GM23248 (cell line): ENCODE measurements around the gene COX7A2L.

ENCODE experiments used
- EZH2 ChIP-seq: fragments of 200-600 bp; sonication (generic); IDR thresholded peaks from 2 replicates; pipeline ENCODE4 v1.6.1; 2018; ENCODE audit warnings: antibody characterized with exemption, mild to moderate bottlenecking; ENCODE audit not compliant: insufficient read depth, poor library complexity, severe bottlenecking
- EZH2phosphoT487 ChIP-seq: fragments of 200-600 bp; sonication (generic); IDR thresholded peaks from 2 replicates; pipeline ENCODE4 v1.6.1; 2018; ENCODE audit warnings: antibody characterized with exemption, moderate library complexity, mild to moderate bottlenecking, low read depth; ENCODE audit not compliant: insufficient read depth

DNA sequence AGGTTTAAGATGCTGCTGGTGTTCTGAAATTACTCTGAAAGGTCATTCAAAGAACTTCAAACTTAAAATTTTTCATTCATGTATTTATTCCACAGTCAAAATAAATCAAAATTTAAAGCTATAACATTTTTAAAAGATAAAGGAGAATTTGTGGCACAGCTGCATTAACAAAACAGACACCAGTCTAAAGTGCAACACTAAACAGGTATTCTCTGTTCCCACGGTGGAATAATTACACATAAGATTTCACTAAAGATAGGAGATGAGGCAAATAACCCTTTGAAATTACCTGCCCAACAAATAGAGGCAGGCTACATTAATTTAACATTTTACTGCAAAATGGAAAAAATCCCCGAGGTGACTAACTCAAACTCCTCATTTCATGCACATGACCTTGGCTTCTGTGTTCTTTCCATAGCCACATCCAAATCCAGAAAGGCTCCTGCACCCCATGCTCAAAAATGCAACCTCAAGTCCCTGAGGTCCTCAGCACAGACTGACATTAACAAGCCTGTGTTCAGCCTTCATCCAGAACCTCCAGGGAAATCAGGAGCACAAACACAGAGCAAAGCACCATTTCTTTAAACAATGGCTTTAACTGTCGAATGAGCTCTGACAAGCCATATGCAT is 10.5 kb downstream of the COX7A2L start:
- TF ChIP-seq EZH2: no peak
- no peak for TF ChIP-seq EZH2phosphoT487
